Body of pancreas (tissue), 4 donors: ENCODE results near the gene TOM1L2. TPM values are rescaled to one million over a fixed set of nuclear protein-coding genes. Genes with fewer than 3 reads are reported as not detected.

ENCODE experiments used
- ATAC-seq: fragments of 150-250 bp; one replicate; pipeline ENCODE4 v1.9.1; 2016
- DNase-seq, 4 donors: peaks; one replicate each; pipeline ENCODE4 v3.0.0-alpha.2; 2019
- H3K27ac ChIP-seq, 4 donors: fragments of 200-600 bp; sonication (generic); 1 replicate in 3 of 4; 2 replicates in 1 of 4; pipeline versions ENCODE4 v1.5.1 to v1.6.1; 2016 to 2019; ENCODE audit warnings: mild to moderate bottlenecking in 1 of 4, mixed read lengths in 1 of 4, moderate library complexity in 1 of 4
- H3K27me3 ChIP-seq, 2 donors: fragments of 200-600 bp; sonication (generic); one replicate each; pipeline ENCODE4 v1.6.0; 2016; ENCODE audit warnings: mild to moderate bottlenecking in 1 of 2
- H3K36me3 ChIP-seq, 2 donors: fragments of 200-600 bp; sonication (generic); replicated peaks in 1 of 2; 2 replicates each; pipeline ENCODE4 v1.5.1; 2016; ENCODE audit warnings: low read depth in 2 of 2; ENCODE audit not compliant: insufficient read depth in 1 of 2
- H3K4me1 ChIP-seq: fragments of 200-600 bp; sonication (generic); one replicate; pipeline ENCODE4 v1.6.0; 2016
- H3K4me3 ChIP-seq, 2 donors: fragments of 200-600 bp; sonication (generic); 1 replicate in 1 of 2; 2 replicates in 1 of 2; pipeline ENCODE4 v1.5.1; 2016 to 2019
- H3K9me3 ChIP-seq, 3 donors: fragments of 200-600 bp; sonication (generic); 1 replicate in 2 of 3; 2 replicates in 1 of 3; pipeline ENCODE4 v1.5.1; 2016
- CTCF ChIP-seq, 7 experiments: fragments of 450-650 bp in 4 of 7; fragments of 200-600 bp in 3 of 7; sonication (generic) in 3 of 7; IDR thresholded peaks; one replicate each; pipeline ENCODE4 v1.5.1; 2016 to 2019; ENCODE audit warnings: antibody characterized with exemption in 7 of 7
- POLR2A ChIP-seq, 3 donors: fragments of 450-650 bp; IDR thresholded peaks; one replicate each; pipeline ENCODE4 v1.6.1; 2016; ENCODE audit warnings: antibody characterized with exemption in 3 of 3, mild to moderate bottlenecking in 2 of 3
- WGBS, 2 donors: methylation state at CpG; one replicate each; pipeline ENCODE4 v1.1.5; 2017; 5-methylcytosine and 5-hydroxymethylcytosine counted together
- intact Hi-C: fragments of 100-400 bp; cut with DNase I; formaldehyde crosslinking; loops from one replicate; pipeline ENCODE4 v1.15.1; 2023
- total RNA-seq, 2 donors: library from RNA; depleted of rRNA; stranded (reverse); fragments of >200 nt; gene quantifications; one replicate each; pipeline ENCODE4 v1.1.0, GENCODE V29; 2016

The TOM1L2 gene
- total RNA-seq, 2 donors from 2014 or later, result 35.9 to 55.8 TPM

DNA sequence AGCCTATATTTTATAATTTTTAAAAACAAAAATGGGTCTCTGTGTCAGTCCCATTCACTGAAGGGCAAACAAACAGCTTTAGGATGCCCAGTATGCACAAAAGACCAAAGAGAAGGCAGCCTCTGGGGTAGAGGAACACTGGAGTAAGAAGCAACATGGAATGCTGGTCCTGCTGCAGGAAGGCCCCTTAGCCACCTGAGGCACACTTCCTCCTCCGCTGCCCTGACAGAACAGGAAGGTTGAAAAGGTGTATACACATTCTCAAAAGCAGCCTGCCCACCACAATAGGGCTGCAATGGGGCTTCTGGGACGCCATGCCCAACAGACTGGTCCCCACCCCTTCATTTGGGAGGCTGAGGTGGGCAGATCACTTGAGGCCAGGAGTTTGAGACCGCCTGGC, 19.5 kb downstream of the TOM1L2 start:
- intact Hi-C loops, result no loop called here

DNA sequence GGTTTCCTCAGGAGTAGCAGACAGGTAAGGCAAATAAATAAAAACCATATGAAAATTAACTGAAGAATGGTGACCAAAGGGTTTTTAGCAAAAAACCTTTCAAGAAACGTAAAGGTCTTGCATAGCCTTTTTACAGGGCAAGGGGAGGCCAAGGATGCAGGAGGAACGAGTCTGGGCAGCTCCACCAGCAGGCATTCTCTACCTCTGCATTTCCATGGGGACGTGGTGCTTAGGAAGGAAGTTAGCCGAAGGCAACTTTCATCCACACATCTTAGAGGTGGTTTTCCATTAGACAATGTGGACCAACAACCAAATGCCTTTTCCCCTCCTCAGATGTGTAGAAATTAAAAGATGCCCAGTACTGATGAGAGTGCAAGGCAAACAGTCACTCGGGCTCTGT, 20.7 kb downstream of the TOM1L2 start:
- Histone ChIP-seq H3K27me3 (no peaks in the 10 kb centered on the region), H3K9me3 (no peaks in the 10 kb centered on the region), H3K4me3 (no peak overlapping the region), H3K27ac (no peak overlapping the region), H3K4me1 (peaks cover 6% of the 10 kb centered on the region), H3K36me3 (no peaks in the 10 kb centered on the region)
- ATAC-seq (no peak), DNase-seq (no peak)
- no peak for TF ChIP-seq POLR2A (IDR thresholded peaks at IDR 0.05)
- no peak for TF ChIP-seq CTCF (IDR thresholded peaks at IDR 0.05)
- WGBS, 2 donors, result 85% methylated on average over 5 of the region's 5 CpGs
- intact Hi-C loops, result no loop called here

More for the DNA sequence above, 19.5 kb downstream of the TOM1L2 start:
- Histone ChIP-seq H3K27me3 (no peaks in the 10 kb centered on the region), H3K36me3 (no peaks in the 10 kb centered on the region), H3K4me3 (no peak overlapping the region), H3K27ac (no peak overlapping the region), H3K9me3 (no peaks in the 10 kb centered on the region), H3K4me1 (peaks cover 7% of the 10 kb centered on the region)
- no peak for DNase-seq
- WGBS, 2 donors, result 94 to 97% methylated on average over 3 of the region's 3 CpGs
- ATAC-seq, result no peak
- TF ChIP-seq POLR2A (IDR thresholded peaks at IDR 0.05) (no peak), CTCF (IDR thresholded peaks at IDR 0.05) (no peak)

GRCh38 chr17:17950806-17951205, 21.4 kb downstream of the TOM1L2 start:
- no peak for TF ChIP-seq CTCF (IDR thresholded peaks at IDR 0.05)
- no peak for TF ChIP-seq POLR2A (IDR thresholded peaks at IDR 0.05)
- no peak for ATAC-seq
- no peak for DNase-seq
- intact Hi-C loops, result no loop called here
- Histone ChIP-seq H3K4me3 (no peak overlapping the region), H3K9me3 (no peaks in the 10 kb centered on the region), H3K27me3 (no peaks in the 10 kb centered on the region), H3K4me1 (peaks cover 6% of the 10 kb centered on the region), H3K36me3 (no peaks in the 10 kb centered on the region), H3K27ac (no peak overlapping the region)
- WGBS, 2 donors, result 100% methylated on average over 1 of the region's 1 CpG

DNA sequence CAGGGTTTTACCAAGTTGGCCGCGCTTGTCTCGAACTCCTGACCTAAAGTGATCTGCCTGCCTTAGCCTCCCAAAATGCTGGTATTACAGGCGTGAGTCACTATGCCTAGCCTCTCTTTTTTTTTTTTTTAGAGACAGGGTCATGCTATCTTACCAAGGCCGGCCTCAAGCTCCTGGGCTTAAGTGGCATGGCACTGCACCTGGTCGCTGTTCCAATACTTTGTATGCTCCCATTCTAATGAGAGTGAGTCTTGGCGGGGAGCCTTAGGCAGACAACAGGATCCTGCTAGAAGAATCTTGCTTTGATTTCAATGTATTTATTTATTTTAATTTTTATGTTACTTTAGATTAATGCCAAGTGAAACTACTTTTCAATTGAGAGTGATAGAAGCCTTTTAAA, 21.9 kb downstream of the TOM1L2 start:
- TF ChIP-seq POLR2A (IDR thresholded peaks at IDR 0.05) (no peak), CTCF (IDR thresholded peaks at IDR 0.05) (no peak)
- no peaks in the 10 kb centered on the region for H3K9me3 ChIP-seq
- H3K4me1 ChIP-seq, result peaks cover 6% of the 10 kb centered on the region
- intact Hi-C loops, result no loop called here
- DNase-seq (no peak), ATAC-seq (no peak)
- no peaks in the 10 kb centered on the region for H3K36me3 ChIP-seq
- H3K27ac ChIP-seq, result no peak overlapping the region
- H3K27me3 ChIP-seq, result no peaks in the 10 kb centered on the region
- WGBS, 2 donors, result 95 to 96% methylated on average over 7 of the region's 7 CpGs
- H3K4me3 ChIP-seq, result no peak overlapping the region

GRCh38 chr17:17947966-17948365, 24.2 kb downstream of the TOM1L2 start:
- DNase-seq (no peak), ATAC-seq (no peak)
- Histone ChIP-seq H3K4me3 (no peak overlapping the region), H3K36me3 (no peaks in the 10 kb centered on the region), H3K27me3 (no peaks in the 10 kb centered on the region), H3K27ac (no peak overlapping the region), H3K9me3 (no peaks in the 10 kb centered on the region), H3K4me1 (peaks cover 17% of the 10 kb centered on the region)
- WGBS, 2 donors, result 56 to 69% methylated on average over 1 of the region's 1 CpG
- TF ChIP-seq CTCF (IDR thresholded peaks at IDR 0.05) (no peak), POLR2A (IDR thresholded peaks at IDR 0.05) (no peak)
- intact Hi-C loops, result no loop called here
